PC-9 (cell line): ENCODE measurements around the gene ENDOG.

Source experiments
- CTCF ChIP-seq: fragments of 200-600 bp; sonication (generic); conservative IDR thresholded peaks from 2 replicates; pipeline ENCODE4 v1.6.1; 2017; ENCODE audit warnings: mixed run types, antibody characterized with exemption, mild to moderate bottlenecking, moderate library complexity
- EZH2 ChIP-seq: fragments of 200-600 bp; sonication (generic); IDR thresholded peaks from 2 replicates; pipeline ENCODE4 v1.8.0; 2017; ENCODE audit warnings: antibody characterized with exemption, low read depth

- no peak for TF ChIP-seq CTCF
- TF ChIP-seq EZH2, result no peak
These were observed 7.4 kb upstream of the ENDOG start for GRCh38 chr9:128810873-128811272.
